HG03378 (cell line): Measurements from ENCODE around the gene FAM228A.
A peak's percentile ranks its signal among the peaks of the same experiment; 100 is the strongest.
"Not testable (repeated sequence)": the region's sequence is repeated elsewhere in the genome, so short reads cannot be mapped to it uniquely, and the experiment has no call there.

Source experiments
- ATAC-seq: cut with Tn5 transposase; IDR thresholded peaks from one replicate; pipeline ENCODE4 v1.9.1; 2021; ENCODE audit warnings: mild to moderate bottlenecking, moderate library complexity; ENCODE audit not compliant: unreplicated experiment

FAM228A gene

GRCh38 chr2:24190503-24190902, 15.7 kb downstream of the FAM228A start:
- ATAC-seq: no peak

- ATAC-seq: no peak
These were observed 16.3 kb downstream of the FAM228A start for GRCh38 chr2:24191156-24191555.

DNA sequence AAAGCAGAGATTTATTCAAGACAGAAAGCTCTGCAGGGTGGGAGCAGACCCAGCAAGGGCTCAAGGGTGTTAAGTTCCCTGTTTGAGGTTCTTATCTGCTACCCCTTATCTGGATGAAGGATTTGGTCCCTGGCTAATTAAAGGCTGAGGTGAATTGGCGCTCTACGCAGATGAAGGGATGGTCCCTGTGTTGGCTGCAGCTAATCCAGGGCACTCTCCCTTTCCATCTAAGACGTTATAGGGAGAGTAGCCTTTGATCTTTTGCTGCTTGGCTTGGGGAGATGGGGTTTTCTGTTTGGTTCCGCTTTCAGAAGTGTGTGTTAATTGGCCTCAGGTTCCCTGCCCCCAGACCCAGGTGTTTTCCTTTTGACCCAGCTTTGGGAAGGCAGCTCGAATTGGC, 17.0 kb downstream of the FAM228A start:
- ATAC-seq: no peak

DNA sequence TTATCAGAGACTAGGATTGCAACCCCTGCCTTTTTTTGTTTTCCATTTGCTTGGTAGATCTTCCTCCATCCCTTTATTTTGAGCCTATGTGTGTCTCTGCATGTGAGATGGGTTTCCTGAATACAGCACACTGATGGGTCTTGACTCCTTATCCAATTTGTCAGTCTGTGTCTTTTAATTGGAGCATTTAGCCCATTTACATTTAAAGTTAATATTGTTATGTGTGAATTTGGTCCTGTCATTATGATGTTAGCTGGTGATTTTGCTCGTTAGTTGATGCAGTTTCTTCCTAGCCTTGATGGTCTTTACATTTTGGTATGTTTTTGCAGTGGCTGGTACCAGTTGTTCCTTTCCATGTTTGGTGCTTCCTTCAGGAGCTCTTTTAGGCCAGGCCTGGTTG, 22.4 kb downstream of the FAM228A start:
- ATAC-seq: not testable (repeated sequence)

DNA sequence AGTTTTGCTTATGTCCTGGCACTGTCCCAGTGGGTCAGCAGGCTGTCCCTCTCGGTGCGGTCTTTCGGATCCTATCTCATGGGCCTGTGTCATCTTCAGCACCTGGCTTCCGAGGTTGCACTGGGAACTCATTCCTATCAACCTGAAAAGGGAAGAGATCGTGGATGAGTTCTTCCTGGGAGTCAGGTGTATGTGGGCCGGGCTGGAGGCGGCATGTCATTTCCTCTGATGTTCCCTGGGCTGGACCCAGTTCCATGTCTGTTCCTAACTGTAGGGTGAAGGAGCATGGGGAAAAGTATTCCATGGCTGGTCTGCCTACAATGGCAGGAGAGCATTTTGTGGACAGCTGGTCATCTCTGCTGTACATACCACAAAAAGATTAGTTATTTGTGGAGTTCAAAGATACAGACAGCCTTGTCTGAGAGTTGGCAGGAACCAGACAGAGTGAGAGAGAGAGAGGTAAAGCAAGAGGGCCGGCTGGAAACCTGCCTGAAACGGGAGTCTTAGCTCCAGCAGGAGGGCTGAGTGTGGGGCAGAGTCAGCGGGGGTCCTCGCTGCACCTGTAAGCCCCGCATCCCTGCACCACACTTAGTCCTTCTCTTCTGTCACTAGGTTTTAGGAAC, 25.2 kb downstream of the FAM228A start:
- no peak for ATAC-seq

DNA sequence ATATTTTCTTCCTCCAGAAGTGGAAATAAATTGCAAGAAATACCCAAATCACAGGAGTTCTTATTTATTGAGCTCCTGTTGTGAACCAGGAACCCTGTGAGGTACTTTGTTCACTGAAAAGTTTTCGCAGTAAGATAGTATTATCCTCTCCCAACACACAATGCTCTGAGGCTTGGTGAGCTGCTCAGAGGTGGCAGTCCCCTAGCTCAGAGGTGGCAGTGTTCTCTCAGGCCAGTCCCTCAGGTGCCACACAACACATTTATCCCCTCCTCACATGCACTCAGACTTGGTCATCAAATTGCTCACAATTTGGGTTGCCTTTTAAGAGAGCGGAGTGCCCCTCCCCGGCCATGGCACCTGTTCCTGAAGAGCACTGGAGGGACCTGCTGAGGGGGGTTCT, 25.9 kb downstream of the FAM228A start:
- ATAC-seq: no peak

DNA sequence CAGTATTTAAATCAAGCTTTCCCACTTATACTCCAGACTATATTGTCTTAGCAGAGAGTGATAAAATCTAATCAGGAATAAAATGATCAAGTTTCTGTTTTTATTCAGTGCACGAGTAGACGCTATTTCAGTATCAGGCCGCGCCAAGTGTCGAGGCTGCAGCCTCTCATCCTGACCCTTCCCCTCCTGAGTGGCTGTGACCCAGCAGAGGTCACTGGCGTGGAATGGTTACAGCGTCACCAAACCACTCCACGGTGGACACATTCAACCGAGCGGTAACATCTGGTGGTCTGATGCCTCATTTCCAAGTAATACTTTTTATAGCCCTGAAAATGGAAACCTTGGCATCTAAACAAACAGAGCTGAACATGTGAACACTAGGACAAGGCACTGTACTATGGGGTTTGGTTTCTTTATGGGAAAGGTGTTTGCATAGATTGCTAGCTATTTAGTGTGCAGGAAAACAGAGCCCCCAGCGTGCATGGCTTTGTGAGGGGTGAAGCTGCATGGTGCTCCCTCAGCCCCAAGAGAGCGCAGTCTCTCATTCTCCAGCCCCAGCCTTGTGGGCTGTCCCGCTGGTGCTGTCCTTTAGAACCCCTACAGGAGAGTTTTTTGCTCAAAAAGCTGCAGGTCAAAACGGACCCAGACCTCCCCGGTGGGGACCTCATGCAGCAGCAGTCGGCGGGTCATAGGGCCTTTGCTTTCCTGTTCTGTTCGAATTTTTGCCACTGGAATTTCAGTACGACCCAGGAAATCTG, 28.4 kb downstream of the FAM228A start:
- no peak for ATAC-seq

DNA sequence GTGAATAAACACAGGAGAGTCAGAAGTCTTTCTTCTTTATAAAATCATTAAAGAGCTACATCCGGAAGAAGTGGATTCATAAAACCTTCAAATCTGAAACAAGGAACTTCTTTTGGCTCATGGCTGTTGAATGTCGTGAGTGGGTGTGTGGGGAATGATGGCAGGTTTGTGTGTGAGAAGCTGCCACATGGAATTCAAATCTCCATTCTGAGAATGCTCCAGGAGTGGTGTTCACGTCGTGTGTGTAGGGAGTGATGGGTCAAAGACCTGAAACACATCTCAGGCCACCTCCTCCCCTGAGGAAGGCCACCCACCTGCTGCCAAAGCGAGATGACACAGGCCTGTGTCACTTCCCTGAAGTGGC, 28.9 kb downstream of the FAM228A start:
- ATAC-seq: no peak

DNA sequence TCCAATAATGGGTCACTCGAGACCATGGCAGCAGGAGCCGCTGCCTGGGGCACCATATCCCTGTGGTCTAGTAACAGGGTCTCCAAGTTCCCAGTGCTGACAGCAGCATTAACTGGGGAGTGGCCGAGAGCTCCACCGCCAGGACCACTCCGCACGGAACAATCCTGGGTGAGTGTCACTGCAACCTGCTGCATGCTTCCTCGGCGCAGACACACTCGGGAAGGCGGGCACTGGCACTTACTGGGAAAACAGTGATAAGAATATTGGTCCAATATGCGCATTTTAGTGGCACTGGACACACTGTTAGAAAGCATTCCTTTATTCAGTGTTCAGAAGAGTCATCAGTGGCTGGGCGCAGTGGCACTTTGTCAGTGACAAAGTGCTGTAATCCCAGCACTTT, 29.7 kb downstream of the FAM228A start:
- ATAC-seq: no peak

- ATAC-seq: no peak
These were observed 30.3 kb downstream of the FAM228A start for GRCh38 chr2:24205131-24205530.

GRCh38 chr2:24206242-24206641, 31.4 kb downstream of the FAM228A start:
- no peak for ATAC-seq

- no peak for ATAC-seq
These were observed 31.9 kb downstream of the FAM228A start for GRCh38 chr2:24206714-24207113.

DNA sequence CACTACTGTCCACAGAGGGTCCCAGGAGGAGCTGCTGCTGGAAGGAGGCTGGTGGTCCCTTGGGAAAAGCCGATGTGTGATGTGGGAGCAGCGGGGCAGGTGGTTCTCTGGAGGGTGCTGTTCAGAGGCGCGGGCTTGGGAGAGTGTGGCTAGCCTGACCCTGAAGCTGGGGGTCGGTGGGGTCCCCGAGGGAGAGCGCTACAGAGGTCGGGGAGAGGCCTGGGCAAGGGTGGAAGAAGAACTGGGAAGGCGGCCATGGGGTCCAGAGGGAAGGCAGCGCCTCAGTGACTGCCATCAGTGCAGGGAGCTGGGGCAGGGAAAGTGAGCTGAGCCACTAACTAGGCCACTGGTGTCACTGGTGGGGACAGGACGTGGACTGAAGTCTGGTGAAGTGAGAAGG, 32.5 kb downstream of the FAM228A start:
- ATAC-seq: no peak

GRCh38 chr2:24208490-24208889, 33.6 kb downstream of the FAM228A start:
- ATAC-seq: no peak

DNA sequence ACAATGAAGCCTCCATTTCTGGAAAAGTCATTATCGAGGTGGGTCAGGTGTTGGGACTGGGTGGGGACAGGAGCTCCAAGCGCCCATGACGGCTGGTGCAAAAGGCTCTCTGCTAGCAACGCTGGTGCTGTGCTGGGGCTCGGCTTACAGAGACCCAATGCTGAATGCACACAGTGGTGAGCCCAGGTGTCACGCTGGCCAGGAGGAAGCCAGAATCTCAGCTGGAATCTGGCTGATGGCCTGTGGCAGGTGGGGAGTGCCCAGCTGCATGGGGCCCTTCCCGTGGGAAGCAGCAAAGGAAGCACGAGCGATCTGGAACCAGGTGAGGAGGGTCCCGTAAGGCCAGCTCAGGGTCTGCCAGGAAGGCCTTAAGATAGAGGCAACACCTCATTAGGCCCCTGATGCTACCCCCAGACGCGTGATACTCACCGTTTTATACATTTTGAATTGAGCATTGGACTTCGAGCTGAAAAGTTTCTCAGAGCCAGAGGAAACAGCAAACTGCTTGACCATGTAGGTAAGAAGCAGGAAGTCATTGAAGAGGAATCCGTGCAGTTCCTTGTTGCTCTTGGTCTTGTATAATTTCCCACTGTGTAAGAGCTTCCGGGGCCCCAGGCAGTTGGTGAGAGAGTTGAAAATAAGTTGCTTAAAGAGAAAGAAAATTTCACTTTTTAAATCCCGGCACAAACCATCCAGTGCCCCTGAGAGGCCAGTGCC, 34.7 kb downstream of the FAM228A start:
- no peak for ATAC-seq

DNA sequence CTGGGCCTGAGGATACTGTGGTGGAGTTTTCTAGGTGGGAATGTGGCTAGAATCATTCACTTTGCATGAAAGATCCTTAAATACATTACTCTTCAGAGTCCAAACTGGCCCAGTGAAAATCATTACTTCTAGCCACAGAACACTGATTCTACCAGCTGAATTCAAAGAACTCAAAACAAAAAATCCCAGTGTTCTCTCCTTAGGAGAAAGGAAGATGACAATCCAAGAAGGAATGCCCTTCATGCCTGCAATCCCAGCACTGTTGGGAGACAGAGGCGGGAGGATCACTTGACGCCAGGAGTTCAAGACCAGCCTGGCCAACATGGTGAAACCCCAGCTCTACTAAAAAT, 35.2 kb downstream of the FAM228A start:
- no peak for ATAC-seq

DNA sequence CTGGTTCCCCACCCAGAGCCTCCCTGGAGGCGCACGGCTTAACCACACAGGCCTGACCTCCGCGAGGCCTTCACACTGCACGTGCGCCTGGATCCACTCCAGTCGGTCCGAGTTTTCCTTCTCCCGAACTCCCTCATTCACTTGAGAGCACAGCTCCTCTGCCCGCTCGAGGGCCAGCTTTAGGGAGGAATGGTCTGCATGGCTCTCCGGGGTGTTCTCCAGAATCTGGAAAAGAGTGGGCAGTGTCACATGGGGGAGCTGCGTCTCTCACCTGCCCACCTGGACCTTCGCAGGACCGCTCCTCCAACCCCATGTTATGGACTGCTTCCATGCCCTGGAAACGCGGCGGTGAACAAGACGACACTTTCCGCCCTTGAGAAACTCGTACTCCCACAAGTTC, 35.9 kb downstream of the FAM228A start:
- ATAC-seq: no peak

GRCh38 chr2:24211408-24211807, 36.6 kb downstream of the FAM228A start:
- no peak for ATAC-seq

GRCh38 chr2:24214880-24215279, 40.0 kb downstream of the FAM228A start:
- peak; percentile 97 for ATAC-seq

DNA sequence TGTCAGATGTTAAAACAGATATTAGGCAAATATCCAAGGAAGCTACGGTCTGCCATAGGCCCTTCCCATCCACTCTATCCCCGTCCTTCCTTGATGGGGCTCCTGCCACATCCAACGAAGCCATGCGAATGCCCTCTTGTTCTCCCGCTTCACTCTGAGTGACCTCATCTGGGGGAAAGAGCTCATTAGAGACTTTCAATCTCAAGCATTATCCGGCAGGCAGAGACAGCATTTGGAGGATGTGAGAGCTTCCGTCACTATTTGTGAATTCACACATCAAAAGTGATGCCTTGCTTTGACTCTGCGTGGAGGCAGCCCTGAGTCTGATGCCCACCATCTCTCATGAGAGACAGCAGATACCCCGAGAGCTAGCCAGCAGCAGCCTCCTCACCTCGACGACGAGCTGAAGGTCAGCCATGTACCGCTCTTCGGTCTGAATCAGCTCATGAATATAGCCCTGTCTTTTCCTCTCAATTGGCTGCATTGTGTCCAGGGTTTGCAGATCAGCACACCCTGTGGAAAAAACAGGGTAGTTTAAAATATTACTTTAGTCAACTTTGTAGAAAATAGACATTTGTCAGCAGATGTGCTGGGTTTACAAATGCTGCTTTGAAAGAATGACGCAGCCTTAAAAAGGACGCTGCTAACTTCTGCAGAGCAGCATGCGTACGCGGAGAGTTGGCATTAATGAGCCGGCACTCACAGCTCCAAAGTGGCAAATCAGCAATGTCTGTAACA, 45.9 kb downstream of the FAM228A start:
- ATAC-seq: no peak

DNA sequence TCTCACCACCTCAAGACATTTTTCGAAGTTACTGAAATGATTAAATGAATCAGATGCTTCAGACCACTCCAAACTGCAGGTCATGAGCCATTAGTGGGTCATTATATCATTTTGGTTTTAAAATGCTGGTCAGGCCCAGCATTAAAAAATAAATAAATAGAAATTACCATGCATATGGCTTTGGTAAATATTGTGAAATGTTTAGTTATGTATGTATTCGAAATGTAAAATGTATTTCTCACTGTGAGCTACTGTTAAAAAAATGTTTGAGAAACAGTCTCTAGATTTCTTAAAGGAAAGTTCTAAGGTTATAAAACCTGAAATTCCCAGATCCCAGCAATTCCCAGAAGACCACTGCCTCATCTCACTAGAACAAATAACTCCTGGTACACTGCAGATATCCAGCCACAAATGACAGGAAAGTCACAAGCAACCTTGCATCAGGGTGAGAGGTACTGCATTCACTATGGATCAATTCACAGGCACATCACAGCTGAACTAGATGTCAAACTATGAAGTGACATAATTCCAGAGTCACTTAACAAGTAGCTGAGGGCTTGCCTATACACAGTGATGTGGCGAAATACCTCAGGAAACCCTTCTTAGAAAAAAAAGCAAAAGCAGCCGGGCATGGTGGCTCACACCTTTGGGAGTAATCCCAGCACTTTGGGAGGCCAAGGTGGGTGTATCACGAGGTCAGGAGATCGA, 46.6 kb downstream of the FAM228A start:
- ATAC-seq: no peak
